H1 (cell line): ENCODE data around the gene BATF3. TPM values are rescaled to one million over a fixed set of nuclear protein-coding genes. Genes with fewer than 3 reads are reported as not detected.

Experiments
- CREB1 ChIP-seq: IDR thresholded peaks from 2 replicates; pipeline ENCODE4 v1.6.1; 2012; ENCODE audit warnings: inconsistent platforms
- CTBP2 ChIP-seq: IDR thresholded peaks from 2 replicates; pipeline ENCODE4 v1.7.0; 2011; ENCODE audit warnings: borderline replicate concordance, mild to moderate bottlenecking, moderate library complexity, mixed read lengths, low read length; ENCODE audit not compliant: insufficient read depth, insufficient read length
- HDAC2 ChIP-seq, 2 experiments: fragments of 300-600 bp in 1 of 2; sonication (generic) in 1 of 2; IDR thresholded peaks; 2 replicates each; pipeline ENCODE4 v1.6.1; 2011 to 2012; ENCODE audit warnings: low read depth in 2 of 2, low read length in 2 of 2, mild to moderate bottlenecking in 2 of 2, moderate library complexity in 2 of 2, borderline replicate concordance in 1 of 2, inconsistent platforms in 1 of 2
- KDM5A ChIP-seq: fragments of 200-600 bp; IDR thresholded peaks from 2 replicates; pipeline ENCODE4 v1.7.1; 2012; ENCODE audit warnings: mild to moderate bottlenecking, low read length, inconsistent platforms, mixed read lengths
- SAP30 ChIP-seq: fragments of 300-600 bp; sonication (generic); IDR thresholded peaks from 2 replicates; pipeline ENCODE4 v1.7.1; 2012; ENCODE audit warnings: low read length, moderate library complexity, mild to moderate bottlenecking, inconsistent platforms; ENCODE audit not compliant: insufficient read depth, insufficient replicate concordance
- ZNF274 ChIP-seq: IDR thresholded peaks from 2 replicates; pipeline ENCODE4 v1.7.0; 2012; ENCODE audit warnings: low read length, borderline replicate concordance; ENCODE audit errors: extremely low read depth
- polyA plus RNA-seq, 7 experiments: library from polyadenylated mRNA; depleted of rRNA in 3 of 7; stranded (reverse) in 5 of 7; unstranded in 2 of 7; fragments of >200 nt in 5 of 7; fragments of 200-250 nt in 2 of 7; gene quantifications; 1 replicate in 5 of 7; 2 replicates in 1 of 7; 4 replicates in 1 of 7; pipeline versions ENCODE4 v1.2.1 to v1.2.3, GENCODE V29; 2011 to 2013; ENCODE audit warnings: missing spikeins in 2 of 7, mixed read lengths in 2 of 7
- total RNA-seq: library from RNA; stranded (reverse); fragmentation: NEBNext Ultra II Directional; extraction: Animal tissue kit (Norgen Biotek cat#: 25700); gene quantifications from 2 replicates; pipeline ENCODE4 v1.2.1, GENCODE V29; 2021

Gene BATF3
- total and polyA plus RNA-seq, 2 of the 8 experiments (the other 6 are each of a cell fraction or from before 2014, with no cell fraction given): 6.3 TPM

DNA sequence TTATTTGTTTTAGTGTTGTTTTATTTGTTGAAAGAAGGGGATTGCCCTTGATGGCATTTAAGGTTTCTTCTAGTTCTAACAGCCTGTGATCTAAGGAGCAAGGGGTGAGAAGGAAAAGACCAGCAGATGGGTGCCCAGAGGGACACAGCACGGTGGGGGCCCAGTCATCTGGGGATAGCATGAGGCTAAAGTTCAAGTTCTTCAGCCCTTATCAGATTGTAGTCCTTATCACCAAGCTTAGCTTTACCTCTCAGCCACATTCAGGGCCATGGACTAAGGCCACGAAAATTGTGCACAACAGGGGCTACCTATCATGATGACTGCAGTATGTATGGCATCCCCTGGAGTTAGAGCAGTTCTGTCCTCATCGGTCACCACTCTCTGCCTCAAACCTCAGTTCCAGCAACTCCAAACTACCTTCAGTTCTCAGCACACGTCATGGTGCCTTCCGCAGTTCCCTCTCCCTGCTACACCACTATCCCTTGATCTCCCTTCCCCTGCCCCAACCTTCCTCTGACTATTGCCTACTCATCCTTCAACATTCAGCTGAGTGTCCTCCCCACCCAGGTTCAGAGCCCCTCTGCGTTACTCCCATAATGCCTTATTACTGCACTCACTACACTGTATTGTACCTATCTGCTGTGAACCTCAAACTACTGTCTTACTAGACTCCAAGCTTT is 54.6 kb downstream of the BATF3 start (continued):
- TF ChIP-seq HDAC2 (IDR thresholded peaks at IDR 0.05; ENCODE audit: borderline replicate concordance in 1 of 2, low read depth in 2 of 2, low read length in 2 of 2) (no peak), ZNF274 (no peak), CTBP2 (no peak), CREB1 (no peak), SAP30 (no peak), KDM5A (no peak)
- TF ChIP-seq, all 59 proteins: peak for 0
